GM13977 (cell line): ENCODE measurements around the gene PLXNA3.

Experiments used
- DNase-seq: peaks from one replicate; pipeline ENCODE4 v3.0.0; 2012; ENCODE audit warnings: low spot score
- CTCF ChIP-seq: IDR thresholded peaks from 2 replicates; pipeline ENCODE4 v1.5.1; 2012; ENCODE audit warnings: mild to moderate bottlenecking, control low read depth; ENCODE audit not compliant: insufficient read depth; ENCODE audit errors: extremely low read depth, missing control alignments
- in situ Hi-C: fragments of 300-500 bp; cut with MboI; formaldehyde crosslinking; loops from one replicate; pipeline ENCODE4 v1.12.0; 2022; ENCODE audit warnings: low sequenced_read_pairs, low pct_unique_long_range_greater_than_20kb, mixed read lengths, inconsistent platforms; ENCODE audit not compliant: unreplicated experiment

PLXNA3 gene

GRCh38 chrX:154435171-154435733, 22.8 kb upstream of the PLXNA3 start:
- in situ Hi-C loops: no loop called here
- TF ChIP-seq CTCF: no peak
- DNase-seq: no peak

GRCh38 chrX:154436374-154436982, 21.6 kb upstream of the PLXNA3 start:
- no peak for TF ChIP-seq CTCF
- peak; percentile 89 for DNase-seq
- in situ Hi-C loops: no loop called here

GRCh38 chrX:154436983-154437752, 20.9 kb upstream of the PLXNA3 start, which contains the start of gene GDI1:
Gene GDI1, plus strand, starts transcription at chrX:154437154. Its CDS starts 101 bp downstream, at chrX:154437255.
- in situ Hi-C loops: no loop called here
- peak; percentile 75 for DNase-seq
- no peak for TF ChIP-seq CTCF

- no peak for TF ChIP-seq CTCF
- in situ Hi-C loops: no loop called here
- no peak for DNase-seq
Measured at GRCh38 chrX:154437971-154438893, 19.8 kb upstream of the PLXNA3 start.

- TF ChIP-seq CTCF: no peak
- in situ Hi-C loops: no loop called here
- no peak for DNase-seq
Measured at GRCh38 chrX:154439841-154440240, 18.2 kb upstream of the PLXNA3 start.
